Measurements from ENCODE around the gene USP48.

USP48 gene

DNA sequence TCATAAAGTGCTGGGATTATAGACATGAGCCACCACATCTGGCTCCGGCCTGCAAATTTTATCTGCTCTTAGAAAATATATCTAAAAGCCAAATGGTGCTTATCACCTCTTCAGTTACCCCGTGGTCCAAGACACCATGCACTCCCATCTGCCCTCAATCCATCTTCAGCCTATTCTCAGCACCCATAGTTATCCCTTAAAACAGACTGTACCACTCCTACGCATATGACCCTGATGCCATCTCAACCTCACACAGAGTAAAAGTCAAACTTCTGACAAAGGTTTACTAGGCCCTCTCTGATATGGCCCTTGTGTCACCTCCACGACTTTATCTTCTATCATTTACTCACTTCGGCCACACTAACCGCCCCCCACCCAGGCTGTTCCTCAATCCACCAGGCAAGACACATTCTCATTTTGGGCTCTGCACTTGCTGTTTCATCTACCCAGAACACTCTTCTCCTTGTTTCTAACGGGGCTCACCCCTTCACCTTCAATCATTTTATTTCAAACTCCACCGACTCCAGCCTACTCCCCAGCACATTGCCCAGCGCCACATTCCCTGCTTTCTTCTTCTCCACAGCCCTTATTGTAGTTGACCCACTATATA, 33.0 kb downstream of the USP48 start:
- Histone ChIP-seq H3F3A (ENCODE audit: low read depth) (no peaks in the 10 kb centered on the region), H3K9me3 (ENCODE audit: insufficient read depth, low read depth, low read length) (no peaks in the 10 kb centered on the region), H2AFZ (ENCODE audit: low read length) (no peak overlapping the region), H3K4me3 (ENCODE audit: low read length, poor library complexity, severe bottlenecking) (no peak overlapping the region), H3K27me3 (ENCODE audit: insufficient read depth, low read length, poor library complexity, severe bottlenecking) (no peaks in the 10 kb centered on the region), H3K9me2 (replicated peaks; ENCODE audit: low read depth, low read length) (no peaks in the 10 kb centered on the region), H3K9ac (ENCODE audit: low read depth, low read length, poor library complexity, severe bottlenecking) (no peak overlapping the region), H4K20me1 (ENCODE audit: insufficient read depth, low read length, poor library complexity, severe bottlenecking) (no peaks in the 10 kb centered on the region), H3K79me2 (ENCODE audit: insufficient read depth, low read length) (peaks cover 4% of the 10 kb centered on the region; the same call in 1 of the 2 replicates), H3K4me2 (ENCODE audit: low read depth, low read length, poor library complexity, severe bottlenecking) (no peak overlapping the region), H3K4me1 (ENCODE audit: insufficient read depth, low read length, poor library complexity, severe bottlenecking) (no peaks in the 10 kb centered on the region), H3K36me3 (ENCODE audit: insufficient read depth, low read length) (peaks cover 85% of the 10 kb centered on the region; the same call in 1 of the 2 replicates)
- TF ChIP-seq EZH2phosphoT487 (IDR thresholded peaks at IDR 0.05; ENCODE audit: borderline replicate concordance) (no peak), CTCF (conservative IDR thresholded peaks at IDR 0.05; ENCODE audit: low read length) (no peak)

GRCh38 chr1:21749109-21749508, 33.8 kb downstream of the USP48 start:
- TF ChIP-seq EZH2phosphoT487 (IDR thresholded peaks at IDR 0.05; ENCODE audit: borderline replicate concordance) (no peak), CTCF (conservative IDR thresholded peaks at IDR 0.05; ENCODE audit: low read length) (no peak)
- no peaks in the 10 kb centered on the region for H3K4me1 ChIP-seq (ENCODE audit: insufficient read depth, low read length, poor library complexity, severe bottlenecking)
- H4K20me1 ChIP-seq (ENCODE audit: insufficient read depth, low read length, poor library complexity, severe bottlenecking): no peaks in the 10 kb centered on the region
- no peaks in the 10 kb centered on the region for H3K9me2 ChIP-seq (replicated peaks; ENCODE audit: low read depth, low read length)
- no peak overlapping the region for H3K4me3 ChIP-seq (ENCODE audit: low read length, poor library complexity, severe bottlenecking)
- peaks cover 81% of the 10 kb centered on the region; the same call in 1 of the 2 replicates for H3K36me3 ChIP-seq (ENCODE audit: insufficient read depth, low read length)
- H3F3A ChIP-seq (ENCODE audit: low read depth): no peaks in the 10 kb centered on the region
- H3K9ac ChIP-seq (ENCODE audit: low read depth, low read length, poor library complexity, severe bottlenecking): no peak overlapping the region
- H3K79me2 ChIP-seq (ENCODE audit: insufficient read depth, low read length): peaks cover 4% of the 10 kb centered on the region; the same call in 1 of the 2 replicates
- H3K27me3 ChIP-seq (ENCODE audit: insufficient read depth, low read length, poor library complexity, severe bottlenecking): no peaks in the 10 kb centered on the region
- no peak overlapping the region for H3K4me2 ChIP-seq (ENCODE audit: low read depth, low read length, poor library complexity, severe bottlenecking)
- no peaks in the 10 kb centered on the region for H3K9me3 ChIP-seq (ENCODE audit: insufficient read depth, low read depth, low read length)
- no peak overlapping the region for H2AFZ ChIP-seq (ENCODE audit: low read length)

- Histone ChIP-seq H3K9me3 (ENCODE audit: insufficient read depth, low read depth, low read length) (no peaks in the 10 kb centered on the region), H2AFZ (ENCODE audit: low read length) (no peak overlapping the region), H3K79me2 (ENCODE audit: insufficient read depth, low read length) (no peaks in the 10 kb centered on the region), H3K9me2 (replicated peaks; ENCODE audit: low read depth, low read length) (no peaks in the 10 kb centered on the region), H3F3A (ENCODE audit: low read depth) (no peaks in the 10 kb centered on the region), H3K4me2 (ENCODE audit: low read depth, low read length, poor library complexity, severe bottlenecking) (no peak overlapping the region), H3K4me1 (ENCODE audit: insufficient read depth, low read length, poor library complexity, severe bottlenecking) (no peaks in the 10 kb centered on the region), H4K20me1 (ENCODE audit: insufficient read depth, low read length, poor library complexity, severe bottlenecking) (no peaks in the 10 kb centered on the region), H3K9ac (ENCODE audit: low read depth, low read length, poor library complexity, severe bottlenecking) (no peak overlapping the region), H3K27me3 (ENCODE audit: insufficient read depth, low read length, poor library complexity, severe bottlenecking) (no peaks in the 10 kb centered on the region), H3K4me3 (ENCODE audit: low read length, poor library complexity, severe bottlenecking) (no peak overlapping the region), H3K36me3 (ENCODE audit: insufficient read depth, low read length) (peaks cover 51% of the 10 kb centered on the region; the same call in 1 of the 2 replicates)
- no peak for TF ChIP-seq EZH2phosphoT487 (IDR thresholded peaks at IDR 0.05; ENCODE audit: borderline replicate concordance)
- TF ChIP-seq CTCF (conservative IDR thresholded peaks at IDR 0.05; ENCODE audit: low read length): no peak
Measured at GRCh38 chr1:21743476-21743875, 39.5 kb downstream of the USP48 start.
